Globus pallidus (tissue), 1 donor: ENCODE data around the gene VEGFA.

ENCODE experiments used
- DNase-seq: peaks from one replicate; pipeline ENCODE4 v3.0.0-alpha.2; 2015; ENCODE audit warnings: low spot score

VEGFA gene

DNA sequence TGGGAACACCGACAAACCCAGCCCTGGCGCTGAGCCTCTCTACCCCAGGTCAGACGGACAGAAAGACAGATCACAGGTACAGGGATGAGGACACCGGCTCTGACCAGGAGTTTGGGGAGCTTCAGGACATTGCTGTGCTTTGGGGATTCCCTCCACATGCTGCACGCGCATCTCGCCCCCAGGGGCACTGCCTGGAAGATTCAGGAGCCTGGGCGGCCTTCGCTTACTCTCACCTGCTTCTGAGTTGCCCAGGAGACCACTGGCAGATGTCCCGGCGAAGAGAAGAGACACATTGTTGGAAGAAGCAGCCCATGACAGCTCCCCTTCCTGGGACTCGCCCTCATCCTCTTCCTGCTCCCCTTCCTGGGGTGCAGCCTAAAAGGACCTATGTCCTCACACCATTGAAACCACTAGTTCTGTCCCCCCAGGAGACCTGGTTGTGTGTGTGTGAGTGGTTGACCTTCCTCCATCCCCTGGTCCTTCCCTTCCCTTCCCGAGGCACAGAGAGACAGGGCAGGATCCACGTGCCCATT lies 15.3 kb downstream of the VEGFA start:
- no peak for DNase-seq

- no peak for DNase-seq
These were observed 15.9 kb downstream of the VEGFA start for GRCh38 chr6:43785904-43786303.

DNA sequence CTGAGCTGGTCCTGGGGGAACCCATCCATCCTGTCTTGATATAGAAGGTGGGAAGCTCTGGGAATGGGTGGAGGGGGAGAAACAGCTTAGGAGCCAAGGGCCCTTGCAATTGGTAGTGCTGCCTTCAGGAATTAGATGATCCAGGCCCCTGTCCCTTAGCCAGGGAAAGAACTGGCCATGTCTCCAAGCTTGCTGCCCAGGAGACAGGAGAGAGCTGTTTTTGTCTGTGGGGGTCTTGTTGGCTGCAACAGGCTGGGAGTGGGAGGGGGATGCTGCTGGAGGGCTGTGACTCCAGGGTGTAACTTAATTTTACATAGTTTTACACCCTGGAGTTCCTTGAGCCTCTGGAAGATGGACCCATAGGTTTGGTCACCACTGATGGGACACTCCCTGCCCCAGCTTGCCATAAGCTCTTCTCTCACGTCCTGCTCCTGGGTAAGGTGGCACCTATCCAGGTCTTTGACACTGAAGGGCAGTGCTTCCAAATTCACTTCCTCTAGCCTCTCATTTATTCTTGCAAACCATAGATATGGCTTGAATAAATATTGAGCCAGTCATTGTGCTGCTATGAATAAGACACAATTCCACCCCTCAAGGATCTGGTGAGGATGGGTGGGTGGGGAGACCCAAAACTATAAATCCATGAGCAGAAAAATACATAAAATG lies 16.8 kb downstream of the VEGFA start:
- no peak for DNase-seq

- DNase-seq = no peak
These were observed 18.3 kb downstream of the VEGFA start for GRCh38 chr6:43788301-43788700.

- DNase-seq = no peak
These were observed 19.4 kb downstream of the VEGFA start for GRCh38 chr6:43789447-43789846.

DNA sequence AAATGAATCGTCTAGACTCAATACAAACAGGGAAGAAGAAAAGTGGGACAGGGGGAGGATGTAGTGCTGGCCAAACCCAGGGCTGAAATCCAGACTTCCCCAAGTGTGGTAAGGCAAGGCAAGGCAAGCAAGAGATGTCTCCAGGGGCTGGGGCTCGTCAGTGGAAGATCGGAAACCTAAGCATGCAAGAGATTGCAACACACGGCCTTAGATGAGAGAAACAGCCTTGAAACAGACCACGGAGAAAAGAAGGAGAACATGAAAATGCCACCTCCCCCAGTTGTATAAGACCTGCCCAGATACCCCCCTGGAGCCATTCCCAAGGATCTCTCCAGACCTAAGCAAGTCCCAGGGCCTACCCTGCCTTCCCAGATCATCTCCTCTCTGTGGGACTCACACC lies 20.0 kb downstream of the VEGFA start:
- DNase-seq = no peak

- DNase-seq = no peak
These were observed 21.9 kb downstream of the VEGFA start for GRCh38 chr6:43791745-43792422.

DNA sequence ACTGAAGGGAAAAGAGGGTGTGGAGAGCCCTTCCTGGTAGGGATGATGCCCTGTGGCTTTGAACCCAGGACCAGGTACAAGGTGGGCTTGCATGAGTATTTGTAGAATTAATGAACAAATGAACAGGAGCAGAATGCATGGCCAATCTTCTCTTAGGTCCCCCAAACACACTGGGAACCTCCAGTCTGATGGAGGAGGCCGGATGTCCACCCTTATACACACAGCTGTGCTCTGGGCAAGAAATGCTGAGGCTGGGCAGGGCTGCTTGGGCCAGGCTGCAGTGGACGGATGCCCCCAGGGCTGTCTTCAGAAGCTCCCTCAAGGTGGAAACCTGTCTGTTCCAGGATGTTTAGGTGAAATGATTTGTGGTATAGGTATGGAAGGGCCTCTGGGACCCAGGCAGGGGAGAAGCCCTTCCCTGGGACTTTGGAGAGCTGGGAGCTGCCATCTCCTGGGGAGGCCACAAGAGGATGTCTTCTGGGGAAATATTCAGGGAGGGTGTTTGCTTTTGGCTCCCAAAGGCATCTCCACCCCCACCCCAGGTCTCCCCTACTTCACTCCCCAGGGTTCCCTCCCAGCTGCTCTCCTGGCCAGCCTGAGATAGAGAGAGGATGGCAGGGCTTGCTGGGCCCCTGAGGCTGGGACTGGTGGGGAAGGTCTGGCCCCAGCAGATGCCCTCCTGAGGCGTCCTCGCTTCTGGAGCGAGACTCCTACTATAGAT lies 23.3 kb downstream of the VEGFA start:
- DNase-seq = no peak

- DNase-seq = no peak
These were observed 23.8 kb downstream of the VEGFA start for GRCh38 chr6:43793875-43794242.

DNA sequence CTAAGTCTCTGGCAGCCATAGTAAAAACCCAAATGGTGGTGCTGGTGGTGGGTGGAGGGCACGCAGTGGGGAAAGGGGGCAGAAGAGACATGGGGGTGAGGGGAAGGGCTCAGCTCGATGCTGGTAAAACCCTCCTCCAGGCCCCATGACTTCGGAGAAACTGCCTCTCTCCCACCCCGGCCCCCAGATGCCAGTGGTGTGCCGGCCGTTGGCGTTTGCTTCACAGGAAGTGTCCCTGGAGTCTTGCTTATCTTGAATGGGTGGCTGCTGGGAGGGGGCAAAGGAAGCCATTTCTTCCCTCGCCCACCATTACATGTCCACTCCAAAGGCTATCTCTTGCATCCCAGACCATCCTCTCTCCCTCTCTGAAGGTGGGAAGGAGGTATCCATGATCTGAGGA lies 25.4 kb downstream of the VEGFA start:
- no peak for DNase-seq

DNA sequence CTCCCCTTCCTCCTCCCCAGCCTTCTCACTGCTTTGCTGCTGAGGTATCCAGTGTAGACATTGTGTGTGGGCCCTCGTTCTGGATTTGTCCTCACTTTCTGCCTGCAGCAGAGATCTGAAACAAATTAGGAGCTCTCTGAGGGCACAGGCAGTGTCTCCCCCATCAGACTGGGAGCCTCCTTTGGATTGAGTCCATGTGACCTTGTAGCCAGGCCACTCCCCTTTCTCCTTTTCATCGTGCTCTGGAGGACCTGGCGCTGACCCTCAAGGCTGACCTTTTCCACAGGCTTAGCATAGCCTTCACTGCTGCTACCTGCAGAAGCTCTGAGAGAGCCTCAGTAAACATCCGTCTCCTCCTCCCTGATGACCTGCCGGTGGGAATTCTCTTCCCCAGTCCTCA lies 26.2 kb downstream of the VEGFA start:
- no peak for DNase-seq

GRCh38 chr6:43796903-43797890 lies 27.2 kb downstream of the VEGFA start:
- no peak for DNase-seq

DNA sequence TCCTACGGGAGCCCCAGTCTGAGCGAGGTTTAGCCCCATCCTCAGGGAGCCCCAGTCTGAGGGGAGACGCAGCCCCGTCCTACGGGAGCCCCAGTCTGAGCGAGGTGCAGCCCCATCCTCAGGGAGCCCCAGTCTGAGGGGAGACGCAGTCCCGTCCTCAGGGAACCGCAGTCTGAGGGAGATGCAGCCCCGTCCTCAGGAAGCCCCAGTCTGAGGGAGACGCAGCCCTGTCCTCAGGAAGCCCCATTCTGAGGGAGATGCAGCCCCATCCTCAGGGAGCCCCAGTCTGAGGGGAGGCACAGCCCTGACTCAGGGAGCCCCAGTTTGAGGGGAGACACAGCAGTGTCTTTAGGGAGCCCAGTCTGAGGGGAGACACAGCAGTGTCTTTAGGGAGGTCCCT lies 27.9 kb downstream of the VEGFA start:
- no peak for DNase-seq

DNA sequence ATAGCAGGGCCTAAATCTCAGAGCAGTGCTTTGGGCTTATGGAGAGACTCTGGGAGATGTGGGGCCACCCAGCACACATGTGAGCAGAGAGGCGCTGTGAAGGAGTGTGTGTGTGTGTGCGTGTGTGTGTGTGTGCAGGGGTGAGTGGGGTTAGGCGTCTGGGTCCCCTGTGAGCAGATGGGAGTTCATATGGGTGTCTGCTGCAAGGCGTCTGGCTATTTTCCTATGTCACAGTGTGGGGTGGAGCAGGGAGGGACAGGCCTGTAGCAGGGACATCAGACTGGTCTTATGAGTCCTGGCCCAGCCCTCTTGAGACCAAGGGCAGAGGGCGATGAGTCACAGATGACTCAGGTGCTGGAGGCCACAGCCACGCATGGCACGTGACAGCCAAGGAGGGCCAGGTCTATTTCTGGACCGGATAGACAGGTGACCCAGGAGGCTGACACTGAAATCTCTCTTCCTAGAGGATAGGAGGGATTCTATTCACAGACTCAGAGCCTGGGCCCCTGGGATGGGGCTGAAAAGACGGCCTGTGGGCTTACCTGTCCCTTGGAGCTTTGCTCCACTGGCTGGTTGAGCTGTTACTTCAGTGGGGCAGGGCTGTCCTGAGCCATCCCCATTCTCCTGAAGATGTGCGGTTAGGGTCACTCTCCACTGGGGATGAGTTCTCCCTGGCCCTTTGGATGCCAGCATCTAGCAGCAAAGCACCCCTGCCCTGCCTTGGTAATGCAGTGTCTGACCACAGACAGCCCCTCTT lies 28.9 kb downstream of the VEGFA start:
- no peak for DNase-seq

DNA sequence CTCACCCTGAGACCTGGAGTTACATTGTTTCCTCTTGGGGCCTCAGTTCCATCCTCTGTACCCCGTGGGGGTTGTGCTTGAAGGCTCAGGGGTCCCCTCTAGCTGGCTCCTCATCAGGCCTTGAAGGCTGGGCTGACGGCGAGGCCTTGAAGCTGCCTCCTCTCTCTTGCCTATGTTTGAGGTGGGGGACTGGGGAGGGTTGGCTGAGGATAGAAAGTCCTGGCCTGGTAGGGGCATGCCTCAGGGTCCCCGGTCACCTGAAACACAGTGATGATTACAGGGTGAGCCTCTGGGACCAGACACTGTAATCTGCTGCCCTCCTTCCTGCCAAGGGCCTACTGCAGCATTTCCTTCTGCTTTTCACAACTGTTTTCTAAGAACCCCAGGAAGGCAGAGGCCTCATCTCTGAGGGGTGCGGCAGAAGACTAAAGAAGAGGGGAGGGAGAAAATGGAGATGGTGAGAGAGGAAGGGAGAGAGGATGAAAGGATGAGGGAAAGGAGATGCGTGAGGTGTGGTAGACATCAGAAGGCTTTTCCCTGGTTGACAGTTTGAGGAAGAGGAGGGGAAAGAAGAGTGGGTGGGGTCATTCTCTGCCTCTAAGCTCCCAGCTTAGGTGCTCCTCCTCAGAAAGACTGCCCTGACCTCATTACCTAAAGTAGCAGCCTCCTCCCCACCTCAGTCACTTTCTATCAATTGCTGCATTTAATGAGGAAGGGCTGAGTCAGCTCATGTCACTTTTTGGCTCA lies 29.7 kb downstream of the VEGFA start:
- DNase-seq = no peak

DNA sequence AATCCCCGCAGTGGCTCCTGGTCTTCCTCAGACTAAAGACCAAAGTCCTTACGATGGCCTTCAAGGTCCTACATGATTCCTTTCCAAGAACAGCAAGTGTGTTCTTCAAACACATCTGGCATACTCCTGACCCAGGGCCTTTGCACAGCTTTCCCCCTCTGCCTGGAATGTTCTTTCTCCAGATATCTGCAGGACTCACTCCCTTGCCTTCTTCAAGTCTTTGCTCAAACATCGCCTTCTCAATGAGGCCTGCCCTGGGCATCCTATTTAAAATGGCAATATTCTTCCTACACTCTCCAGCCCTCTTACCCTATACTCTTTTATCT lies 30.2 kb downstream of the VEGFA start:
- no peak for DNase-seq

GRCh38 chr6:43800746-43801494 lies 30.9 kb downstream of the VEGFA start:
- no peak for DNase-seq

- DNase-seq = no peak
These were observed 31.6 kb downstream of the VEGFA start for GRCh38 chr6:43801495-43802181.
